Parathyroid adenoma (tissue), 2 donors: ENCODE data around the gene R3HDM2.

Experiments used
- H2AFZ ChIP-seq: fragments of 300-600 bp; sonication (generic); one replicate; pipeline ENCODE4 v1.7.0; 2017; ENCODE audit warnings: antibody characterized with exemption, mild to moderate bottlenecking
- H3K27ac ChIP-seq: fragments of 300-600 bp; sonication (generic); one replicate; pipeline ENCODE4 v1.7.0; 2017
- H3K27me3 ChIP-seq: fragments of 300-600 bp; sonication (generic); one replicate; pipeline ENCODE4 v1.7.0; 2017; ENCODE audit warnings: low read length; ENCODE audit not compliant: control insufficient read depth, insufficient read depth
- H3K36me3 ChIP-seq: fragments of 300-600 bp; sonication (generic); one replicate; pipeline ENCODE4 v1.7.0; 2017; ENCODE audit warnings: low read length; ENCODE audit not compliant: control insufficient read depth, insufficient read depth
- H3K4me1 ChIP-seq: fragments of 300-600 bp; sonication (generic); one replicate; pipeline ENCODE4 v1.7.0; 2017; ENCODE audit warnings: control low read depth
- H3K4me2 ChIP-seq: fragments of 300-600 bp; sonication (generic); one replicate; pipeline ENCODE4 v1.7.0; 2017; ENCODE audit warnings: low read length
- H3K4me3 ChIP-seq: fragments of 300-600 bp; sonication (generic); one replicate; pipeline ENCODE4 v1.7.0; 2017; ENCODE audit warnings: low read depth, low read length
- H3K79me2 ChIP-seq: fragments of 300-600 bp; sonication (generic); one replicate; pipeline ENCODE4 v1.7.0; 2017; ENCODE audit warnings: control low read depth
- H3K9ac ChIP-seq: fragments of 300-600 bp; sonication (generic); one replicate; pipeline ENCODE4 v1.7.0; 2017; ENCODE audit warnings: mild to moderate bottlenecking
- H3K9me3 ChIP-seq: fragments of 300-600 bp; sonication (generic); one replicate; pipeline ENCODE4 v1.7.0; 2017; ENCODE audit warnings: low read length; ENCODE audit not compliant: control insufficient read depth
- CTCF ChIP-seq: fragments of 300-600 bp; sonication (generic); IDR thresholded peaks from one replicate; pipeline ENCODE4 v1.7.0; 2017; ENCODE audit warnings: antibody characterized with exemption, mild to moderate bottlenecking
- donor health status: primary hyperparathyroidism.

R3HDM2 gene

GRCh38 chr12:57434517-57435223 is 3.8 kb upstream of the R3HDM2 start, which contains the start of gene INHBC:
TSS of gene INHBC (plus strand) at chr12:57434784. CDS start at chr12:57434887, 103 bp downstream.
- Histone ChIP-seq H3K9me3 (no peaks in the 10 kb centered on the region), H3K27me3 (no peaks in the 10 kb centered on the region), H3K9ac (no peak within 1 kb of the TSS), H3K36me3 (no peaks in the 10 kb centered on the region), H2AFZ (peak within 1 kb of the TSS; percentile 41), H3K4me3 (no peak within 1 kb of the TSS), H3K4me2 (no peak within 1 kb of the TSS), H3K27ac (no peak within 1 kb of the TSS), H3K4me1 (no peaks in the 10 kb centered on the region), H3K79me2 (no peaks in the 10 kb centered on the region)
- no peak for TF ChIP-seq CTCF

- H2AFZ ChIP-seq: no peak overlapping the region
- H3K9me3 ChIP-seq: no peaks in the 10 kb centered on the region
- H3K27me3 ChIP-seq: no peaks in the 10 kb centered on the region
- no peak overlapping the region for H3K4me3 ChIP-seq
- H3K4me1 ChIP-seq: no peaks in the 10 kb centered on the region
- no peaks in the 10 kb centered on the region for H3K79me2 ChIP-seq
- no peak overlapping the region for H3K9ac ChIP-seq
- no peak overlapping the region for H3K27ac ChIP-seq
- H3K36me3 ChIP-seq: no peaks in the 10 kb centered on the region
- TF ChIP-seq CTCF: no peak
- H3K4me2 ChIP-seq: no peak overlapping the region
Observed at GRCh38 chr12:57433370-57433769, 2.5 kb upstream of the R3HDM2 start.

GRCh38 chr12:57431654-57432188 is 878 bp upstream of the R3HDM2 start:
- no peak overlapping the region for H3K9ac ChIP-seq
- TF ChIP-seq CTCF: no peak

GRCh38 chr12:57430112-57430930 is 522 bp downstream of the R3HDM2 start:
- peak overlapping the region; percentile 71 for H3K9ac ChIP-seq
- no peak for TF ChIP-seq CTCF
- peak overlapping the region; percentile 90 for H3K4me3 ChIP-seq
- H3K9me3 ChIP-seq: no peaks in the 10 kb centered on the region
- H3K27ac ChIP-seq: peak overlapping the region; percentile 80
- no peaks in the 10 kb centered on the region for H3K4me1 ChIP-seq
- H2AFZ ChIP-seq: peak overlapping the region; percentile 75
- peaks cover 8% of the 10 kb centered on the region for H3K79me2 ChIP-seq
- H3K27me3 ChIP-seq: no peaks in the 10 kb centered on the region
- H3K4me2 ChIP-seq: peak overlapping the region; percentile 97
- H3K36me3 ChIP-seq: no peaks in the 10 kb centered on the region

More at GRCh38 chr12:57431654-57432188, 878 bp upstream of the R3HDM2 start:
- Histone ChIP-seq H3K9me3 (no peaks in the 10 kb centered on the region), H2AFZ (peak overlapping the region; percentile 70), H3K4me3 (peak overlapping the region; percentile 90), H3K27me3 (no peaks in the 10 kb centered on the region), H3K4me1 (no peaks in the 10 kb centered on the region), H3K79me2 (no peaks in the 10 kb centered on the region), H3K4me2 (peak overlapping the region; percentile 97), H3K36me3 (no peaks in the 10 kb centered on the region), H3K27ac (peak overlapping the region; percentile 80)
